Cardiac fibroblast (primary cell): Measurements from ENCODE around the gene TULP3.

Source experiments
- DNase-seq, 2 donors: peaks; one replicate each; pipeline versions ENCODE4 v3.0.0 to v3.0.0-alpha.2; 2010; ENCODE audit warnings: low read depth in 2 of 2
- H3K4me3 ChIP-seq, 2 donors: replicated peaks in 1 of 2; 1 replicate in 1 of 2; 2 replicates in 1 of 2; pipeline ENCODE4 v1.5.1; 2011; ENCODE audit warnings: low read depth in 2 of 2, low read length in 2 of 2, mild to moderate bottlenecking in 2 of 2, moderate library complexity in 1 of 2
- CTCF ChIP-seq: IDR thresholded peaks from one replicate; pipeline ENCODE4 v1.5.1; 2011; ENCODE audit warnings: low read depth, mild to moderate bottlenecking, low read length, inconsistent platforms

TULP3 gene

GRCh38 chr12:2890388-2891239 is at the start of gene TULP3:
TULP3 (plus strand) TSS chr12:2890891; CDS start chr12:2890948, 57 bp downstream.
- TF ChIP-seq CTCF = no peak
- peak within 1 kb of the TSS; percentile 95 to 97 for H3K4me3 ChIP-seq
- peak; percentile 98 for DNase-seq

- no peak for DNase-seq
- no peak for TF ChIP-seq CTCF
- no peak overlapping the region for H3K4me3 ChIP-seq
Measured at GRCh38 chr12:2841056-2841650, 49.5 kb upstream of the TULP3 start.

- H3K4me3 ChIP-seq = no peak overlapping the region
- no peak for DNase-seq
- no peak for TF ChIP-seq CTCF
Measured at GRCh38 chr12:2842948-2843347, 47.7 kb upstream of the TULP3 start.

- no peak overlapping the region for H3K4me3 ChIP-seq
- TF ChIP-seq CTCF = no peak
- DNase-seq = peak in 1 of 2 donors; percentile 11
Measured at GRCh38 chr12:2844786-2845185, 45.9 kb upstream of the TULP3 start.

GRCh38 chr12:2845280-2845679 is 45.4 kb upstream of the TULP3 start:
- H3K4me3 ChIP-seq = no peak overlapping the region
- DNase-seq = peak; percentile 72 to 89
- TF ChIP-seq CTCF = no peak

GRCh38 chr12:2851931-2852330 is 38.8 kb upstream of the TULP3 start:
- no peak for TF ChIP-seq CTCF
- DNase-seq = no peak
- H3K4me3 ChIP-seq = no peak overlapping the region
